HepG2 (cell line): Measurements from ENCODE around the gene ABHD17B. TPM values are rescaled to one million over a fixed set of nuclear protein-coding genes. Genes with fewer than 3 reads are reported as not detected.
A peak's percentile ranks its signal among the peaks of the same experiment; 100 is the strongest.

Experiments
- ATAC-seq: fragments of 200-7000 bp; cut with Tn5 transposase; 3 replicates; pipeline ENCODE4 v1.9.1; 2020; ENCODE audit warnings: mild to moderate bottlenecking, moderate library complexity
- BruUV-seq: library from RNA; stranded (reverse); fragments of 400-500 nt; replicated peaks from 2 replicates; lab custom pipeline; 2021; lab: Mats Ljungman, UMichigan
- CTCF ChIA-PET: fragments of 300-600 bp; formaldehyde crosslinking; extraction: SDS; loops from one replicate; lab custom pipeline; 2021; ENCODE audit warnings: low total read pairs, inconsistent platforms, low intra/inter-chr PET ratio; lab: Yijun Ruan, JAX
- POLR2A ChIA-PET: fragments of 350-600 bp; sonication (Branson Sonifier 250); formaldehyde crosslinking; loops from one replicate; lab custom pipeline; 2020; ENCODE audit warnings: antibody characterized with exemption, inconsistent platforms; lab: Yijun Ruan, JAX
- DNase-seq: peaks from one replicate; pipeline ENCODE4 v3.0.0-alpha.2; 2015; ENCODE audit warnings: low spot score
- FAIRE-seq: peaks from 3 replicates; lab custom pipeline; 2011; peaks lifted over from hg19 to GRCh38; lab: Jason Lieb, UNC
- H2AFZ ChIP-seq: one replicate; pipeline ENCODE4 v1.6.1; 2011; ENCODE audit warnings: low read length, inconsistent platforms
- H3K27ac ChIP-seq: fragments of 300-600 bp; 3 replicates; pipeline ENCODE4 v1.8.0; 2011; ENCODE audit warnings: mixed run types, mild to moderate bottlenecking, mixed read lengths, low read length, inconsistent platforms; ENCODE audit not compliant: insufficient read depth; ENCODE audit errors: extremely low read length
- H3K27me3 ChIP-seq, 2 experiments: fragments of 200-600 bp in 1 of 2; 2 replicates in 1 of 2; 3 replicates in 1 of 2; pipeline versions ENCODE4 v1.6.0 to v1.8.0; 2011; ENCODE audit warnings: low read length in 2 of 2, mild to moderate bottlenecking in 2 of 2, moderate library complexity in 2 of 2, inconsistent platforms in 1 of 2; ENCODE audit not compliant: insufficient read depth in 2 of 2, control insufficient read depth in 1 of 2
- H3K36me3 ChIP-seq, 2 experiments: fragments of 200-600 bp in 1 of 2; replicated peaks in 1 of 2; 2 replicates in 1 of 2; 3 replicates in 1 of 2; pipeline versions ENCODE4 v1.5.1 to v1.8.0; 2011; ENCODE audit warnings: low read length in 2 of 2, inconsistent platforms in 1 of 2; ENCODE audit not compliant: insufficient read depth in 2 of 2, control insufficient read depth in 1 of 2
- H3K4me1 ChIP-seq: 2 replicates; pipeline ENCODE4 v1.5.1; 2012; ENCODE audit warnings: low read length, inconsistent platforms; ENCODE audit not compliant: insufficient read depth
- H3K4me2 ChIP-seq: 2 replicates; pipeline ENCODE4 v1.6.0; 2011; ENCODE audit warnings: low read depth, low read length, inconsistent platforms
- H3K4me3 ChIP-seq, 3 experiments: fragments of 200-600 bp in 1 of 3; sonication (generic), shearing (Covaris generic) in 1 of 3; replicated peaks in 1 of 3; 2 replicates each; pipeline ENCODE4 v1.5.1; 2011 to 2016; ENCODE audit warnings: low read length in 3 of 3, inconsistent platforms in 2 of 3, low read depth in 2 of 3, mild to moderate bottlenecking in 2 of 3, control low read depth in 1 of 3, mixed read lengths in 1 of 3; ENCODE audit not compliant: insufficient read depth in 1 of 3
- H3K79me2 ChIP-seq: one replicate; pipeline ENCODE4 v1.6.1; 2011; ENCODE audit warnings: low read length, inconsistent platforms; ENCODE audit not compliant: insufficient read depth
- H3K9ac ChIP-seq: 2 replicates; pipeline ENCODE4 v1.6.0; 2011; ENCODE audit warnings: mild to moderate bottlenecking, low read depth, low read length, inconsistent platforms; ENCODE audit not compliant: insufficient read depth
- H3K9me3 ChIP-seq: 2 replicates; pipeline ENCODE4 v1.5.1; 2012; ENCODE audit warnings: mild to moderate bottlenecking, low read length
- H4K20me1 ChIP-seq: 2 replicates; pipeline ENCODE4 v1.6.0; 2011; ENCODE audit warnings: inconsistent platforms, mild to moderate bottlenecking, low read length, moderate library complexity; ENCODE audit not compliant: insufficient read depth
- ATF7 ChIP-seq, 2 experiments: fragments of 450-650 bp in 1 of 2; sonication (generic) in 1 of 2; formaldehyde crosslinking in 1 of 2; IDR thresholded peaks; 2 replicates each; pipeline versions ENCODE4 v1.4.0 to v1.6.1; 2016 to 2020; ENCODE audit warnings: antibody characterized with exemption in 1 of 2, mild to moderate bottlenecking in 1 of 2, missing genetic modification reagents in 1 of 2
- BRD4 ChIP-seq: sonication (generic); formaldehyde crosslinking; IDR thresholded peaks from 2 replicates; pipeline ENCODE4 v1.4.0; 2020; ENCODE audit warnings: missing genetic modification reagents
- CEBPB ChIP-seq: IDR thresholded peaks from 2 replicates; pipeline ENCODE4 v1.6.1; 2011; ENCODE audit warnings: low read depth, low read length, improper control_type of control experiment, borderline replicate concordance
- DNMT3B ChIP-seq: conservative IDR thresholded peaks from 2 replicates; pipeline ENCODE4 v1.6.1; 2016; ENCODE audit warnings: missing biosample characterization, control low read depth
- EZH2 ChIP-seq: conservative IDR thresholded peaks from 2 replicates; pipeline ENCODE4 v1.6.1; 2012; ENCODE audit warnings: mild to moderate bottlenecking, low read depth, low read length, moderate library complexity
- KDM2A ChIP-seq: sonication (generic); formaldehyde crosslinking; IDR thresholded peaks from 2 replicates; pipeline ENCODE4 v1.4.0; 2020; ENCODE audit warnings: low read depth, missing genetic modification reagents, borderline replicate concordance
- NBN ChIP-seq: fragments of 450-650 bp; conservative IDR thresholded peaks from 2 replicates; pipeline ENCODE4 v1.6.1; 2017
- POLR2A ChIP-seq, 2 experiments: IDR thresholded peaks; 2 replicates each; pipeline ENCODE4 v1.6.1; 2011; ENCODE audit warnings: low read depth in 2 of 2, low read length in 2 of 2, mild to moderate bottlenecking in 1 of 2, moderate library complexity in 1 of 2; ENCODE audit not compliant: insufficient read depth in 1 of 2
- RBAK ChIP-seq: sonication (generic); formaldehyde crosslinking; IDR thresholded peaks from 2 replicates; pipeline ENCODE4 v1.5.1; 2020; ENCODE audit warnings: mild to moderate bottlenecking, missing genetic modification reagents
- U2AF1 ChIP-seq: fragments of 200-400 bp; formaldehyde crosslinking; optimal IDR thresholded peaks from 2 replicates; pipeline ENCODE3; 2017; ENCODE audit warnings: mild to moderate bottlenecking, low read depth, low read length
- ZC3H13 ChIP-seq: sonication (generic); formaldehyde crosslinking; IDR thresholded peaks from 2 replicates; pipeline ENCODE4 v1.8.1; 2023; ENCODE audit warnings: mild to moderate bottlenecking, missing genetic modification reagents, moderate library complexity
- ZMAT3 ChIP-seq: sonication (generic); formaldehyde crosslinking; conservative IDR thresholded peaks from 2 replicates; pipeline ENCODE4 v1.7.0; 2021; ENCODE audit warnings: missing genetic modification reagents
- ZNF10 ChIP-seq: sonication (generic); formaldehyde crosslinking; IDR thresholded peaks from 2 replicates; pipeline ENCODE4 v1.4.0; 2020; ENCODE audit warnings: mild to moderate bottlenecking, low read depth, missing genetic modification reagents, borderline replicate concordance
- ZNF3 ChIP-seq: IDR thresholded peaks from 2 replicates; pipeline ENCODE4 v1.7.0; 2017; ENCODE audit warnings: inconsistent platforms
- ZNF326 ChIP-seq: sonication (generic); formaldehyde crosslinking; IDR thresholded peaks from 2 replicates; pipeline ENCODE4 v1.4.0; 2020; ENCODE audit warnings: missing genetic modification reagents, borderline replicate concordance
- WGBS: methylation state at CpG from one replicate; pipeline ENCODE4 v1.1.6; 2017; ENCODE audit warnings: low lambda C conversion rate; 5-methylcytosine and 5-hydroxymethylcytosine counted together
- in situ Hi-C: cut with HindIII; loops from 2 replicates; pipeline ENCODE4 v1.10.0; 2017; ENCODE audit warnings: low pct_unique_long_range_greater_than_20kb; ENCODE audit not compliant: extremely low pct_ligation_motif_present
- intact Hi-C: fragments of 100-400 bp; cut with micrococcal nuclease; formaldehyde crosslinking; loops from one replicate; pipeline ENCODE4 v1.10.0; 2022; ENCODE audit not compliant: unreplicated experiment
- polyA plus RNA-seq, 8 experiments: library from polyadenylated mRNA; depleted of rRNA in 3 of 8; stranded (reverse) in 7 of 8; unstranded in 1 of 8; fragments of >200 nt; fragmentation: Illumina TruSeq in 4 of 8; extraction: Trizol in 4 of 8; gene quantifications; 2 replicates each; pipeline versions ENCODE4 v1.2.1 to v1.2.3, GENCODE V29; 2011 to 2016; ENCODE audit warnings: low read depth in 4 of 8, missing spikeins in 1 of 8, mixed read lengths in 1 of 8; ENCODE audit not compliant: insufficient read depth in 1 of 8
- total RNA-seq, 5 experiments: library from RNA; depleted of rRNA; stranded (reverse); fragments of >200 nt; fragmentation: Illumina TruSeq; extraction: Trizol; gene quantifications; 2 replicates each; pipeline ENCODE4 v1.2.3, GENCODE V29; 2016; ENCODE audit warnings: low read depth in 1 of 5
- TF ChIP-seq, protein P1 (sequence below): sonication (generic); formaldehyde crosslinking; IDR thresholded peaks from 2 replicates; pipeline ENCODE4 v1.5.0; 2020; ENCODE audit warnings: mild to moderate bottlenecking, missing genetic modification reagents, borderline replicate concordance
- TF ChIP-seq, protein P2 (sequence below): sonication (generic); formaldehyde crosslinking; IDR thresholded peaks from 2 replicates; pipeline ENCODE4 v1.4.0; 2020; ENCODE audit warnings: missing genetic modification reagents

ABHD17B gene
- total and polyA plus RNA-seq, 2 of the 13 experiments (the other 11 are each of a cell fraction or from before 2014, with no cell fraction given), result 11.3 to 22.0 TPM

- H3K27me3 ChIP-seq, result no peaks in the 10 kb centered on the region
- ChIA-PET POLR2A (no interaction called here), CTCF (no interaction called here)
- H3K36me3 ChIP-seq, result no peaks in the 10 kb centered on the region
- BruUV-seq, result no TSS peak
- no peak for DNase-seq
- H4K20me1 ChIP-seq, result no peaks in the 10 kb centered on the region
- H3K9me3 ChIP-seq, result no peaks in the 10 kb centered on the region
- ATAC-seq, result no peak
- no peak overlapping the region for H2AFZ ChIP-seq
- WGBS, result 56% methylated on average over 2 of the region's 3 CpGs
- FAIRE-seq, result no peak
- intact Hi-C loops (loop anchor here (1.0 kb wide), 1 partner anchor 42 kb away; no protein-coding TSS in a partner anchor), in situ Hi-C loops (no loop called here)
- TF ChIP-seq POLR2A (IDR thresholded peaks at IDR 0.05; ENCODE audit: insufficient read depth in 1 of 2, low read depth in 2 of 2, low read length in 2 of 2) (no peak), CEBPB (0 out of 2 replicates have a peak, but pooled peaks have one; percentile 26)
- no peaks in the 10 kb centered on the region for H3K4me1 ChIP-seq
- H3K79me2 ChIP-seq, result no peaks in the 10 kb centered on the region
- no peak overlapping the region for H3K4me3 ChIP-seq
- no peak overlapping the region for H3K27ac ChIP-seq
- no peak overlapping the region for H3K9ac ChIP-seq
- H3K4me2 ChIP-seq, result no peak overlapping the region
Measured at GRCh38 chr9:71830153-71830552, 80.8 kb downstream of the ABHD17B start.

- ChIA-PET CTCF (no interaction called here), POLR2A (no interaction called here)
- BruUV-seq, result no TSS peak
- intact Hi-C loops, result no loop called here
- H3K27ac ChIP-seq, result no peak overlapping the region
- DNase-seq (no peak), FAIRE-seq (no peak), ATAC-seq (no peak)
- H3K27me3 ChIP-seq, result no peaks in the 10 kb centered on the region
- H3K9me3 ChIP-seq, result no peaks in the 10 kb centered on the region
- no peak overlapping the region for H3K4me2 ChIP-seq
- no peak overlapping the region for H3K4me3 ChIP-seq
- no peaks in the 10 kb centered on the region for H3K36me3 ChIP-seq
- H4K20me1 ChIP-seq, result no peaks in the 10 kb centered on the region
- TF ChIP-seq ZNF326, result no peak
- TF ChIP-seq U2AF1, result no peak
- TF ChIP-seq ZNF10 (CRISPR knock-in tag), result no peak
- TF ChIP-seq, protein P1, sequence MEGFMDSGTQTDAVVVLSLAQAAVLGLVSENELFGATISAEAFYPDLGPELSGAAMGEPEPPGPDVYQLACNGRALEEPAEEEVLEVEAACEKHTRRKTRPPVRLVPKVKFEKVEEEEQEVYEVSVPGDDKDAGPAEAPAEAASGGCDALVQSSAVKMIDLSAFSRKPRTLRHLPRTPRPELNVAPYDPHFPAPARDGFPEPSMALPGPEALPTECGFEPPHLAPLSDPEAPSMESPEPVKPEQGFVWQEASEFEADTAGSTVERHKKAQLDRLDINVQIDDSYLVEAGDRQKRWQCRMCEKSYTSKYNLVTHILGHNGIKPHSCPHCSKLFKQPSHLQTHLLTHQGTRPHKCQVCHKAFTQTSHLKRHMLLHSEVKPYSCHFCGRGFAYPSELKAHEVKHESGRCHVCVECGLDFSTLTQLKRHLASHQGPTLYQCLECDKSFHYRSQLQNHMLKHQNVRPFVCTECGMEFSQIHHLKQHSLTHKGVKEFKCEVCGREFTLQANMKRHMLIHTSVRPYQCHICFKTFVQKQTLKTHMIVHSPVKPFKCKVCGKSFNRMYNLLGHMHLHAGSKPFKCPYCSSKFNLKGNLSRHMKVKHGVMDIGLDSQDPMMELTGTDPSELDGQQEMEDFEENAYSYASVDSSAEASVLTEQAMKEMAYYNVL (CRISPR knock-in tag), result no peak
- TF ChIP-seq BRD4 (CRISPR knock-in tag), result no peak
- TF ChIP-seq NBN, result no peak
- TF ChIP-seq ZMAT3 (CRISPR knock-in tag), result no peak
- no peak for TF ChIP-seq ZC3H13
- TF ChIP-seq EZH2, result no peak
- no peak for TF ChIP-seq ZNF3
- no peak for TF ChIP-seq DNMT3B (CRISPR knock-in tag)
- TF ChIP-seq RBAK (CRISPR knock-in tag), result no peak
- TF ChIP-seq, protein P2, sequence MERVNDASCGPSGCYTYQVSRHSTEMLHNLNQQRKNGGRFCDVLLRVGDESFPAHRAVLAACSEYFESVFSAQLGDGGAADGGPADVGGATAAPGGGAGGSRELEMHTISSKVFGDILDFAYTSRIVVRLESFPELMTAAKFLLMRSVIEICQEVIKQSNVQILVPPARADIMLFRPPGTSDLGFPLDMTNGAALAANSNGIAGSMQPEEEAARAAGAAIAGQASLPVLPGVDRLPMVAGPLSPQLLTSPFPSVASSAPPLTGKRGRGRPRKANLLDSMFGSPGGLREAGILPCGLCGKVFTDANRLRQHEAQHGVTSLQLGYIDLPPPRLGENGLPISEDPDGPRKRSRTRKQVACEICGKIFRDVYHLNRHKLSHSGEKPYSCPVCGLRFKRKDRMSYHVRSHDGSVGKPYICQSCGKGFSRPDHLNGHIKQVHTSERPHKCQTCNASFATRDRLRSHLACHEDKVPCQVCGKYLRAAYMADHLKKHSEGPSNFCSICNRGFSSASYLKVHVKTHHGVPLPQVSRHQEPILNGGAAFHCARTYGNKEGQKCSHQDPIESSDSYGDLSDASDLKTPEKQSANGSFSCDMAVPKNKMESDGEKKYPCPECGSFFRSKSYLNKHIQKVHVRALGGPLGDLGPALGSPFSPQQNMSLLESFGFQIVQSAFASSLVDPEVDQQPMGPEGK, result no peak
- no peak for TF ChIP-seq KDM2A
- TF ChIP-seq ATF7 (IDR thresholded peaks at IDR 0.05), result no peak
- TF ChIP-seq ATF7 (CRISPR knock-in tag; IDR thresholded peaks at IDR 0.05), result no peak
- no peak overlapping the region for H2AFZ ChIP-seq
- in situ Hi-C loops, result no loop called here
- H3K9ac ChIP-seq, result no peak overlapping the region
- H3K4me1 ChIP-seq, result no peaks in the 10 kb centered on the region
- no peaks in the 10 kb centered on the region for H3K79me2 ChIP-seq
- 5% methylated on average over 2 of the region's 2 CpGs for WGBS
Measured at GRCh38 chr9:71826279-71826678, 84.7 kb downstream of the ABHD17B start.
